GM18502 (cell line): ENCODE measurements around the gene OR2AT4.
"Not testable (repeated sequence)": the region's sequence is repeated elsewhere in the genome, so short reads cannot be mapped to it uniquely, and the experiment has no call there.

Source experiments
- ATAC-seq: cut with Tn5 transposase; IDR thresholded peaks from one replicate; pipeline ENCODE4 v1.9.1; 2021; ENCODE audit warnings: mild to moderate bottlenecking; ENCODE audit not compliant: unreplicated experiment, poor library complexity

Gene OR2AT4

GRCh38 chr11:75096456-75097172, at the start of gene OR2AT4:
Gene OR2AT4, minus strand, starts transcription at chr11:75096876.
- no peak for ATAC-seq

GRCh38 chr11:75145972-75146519, 49.4 kb upstream of the OR2AT4 start:
- ATAC-seq, result no peak

DNA sequence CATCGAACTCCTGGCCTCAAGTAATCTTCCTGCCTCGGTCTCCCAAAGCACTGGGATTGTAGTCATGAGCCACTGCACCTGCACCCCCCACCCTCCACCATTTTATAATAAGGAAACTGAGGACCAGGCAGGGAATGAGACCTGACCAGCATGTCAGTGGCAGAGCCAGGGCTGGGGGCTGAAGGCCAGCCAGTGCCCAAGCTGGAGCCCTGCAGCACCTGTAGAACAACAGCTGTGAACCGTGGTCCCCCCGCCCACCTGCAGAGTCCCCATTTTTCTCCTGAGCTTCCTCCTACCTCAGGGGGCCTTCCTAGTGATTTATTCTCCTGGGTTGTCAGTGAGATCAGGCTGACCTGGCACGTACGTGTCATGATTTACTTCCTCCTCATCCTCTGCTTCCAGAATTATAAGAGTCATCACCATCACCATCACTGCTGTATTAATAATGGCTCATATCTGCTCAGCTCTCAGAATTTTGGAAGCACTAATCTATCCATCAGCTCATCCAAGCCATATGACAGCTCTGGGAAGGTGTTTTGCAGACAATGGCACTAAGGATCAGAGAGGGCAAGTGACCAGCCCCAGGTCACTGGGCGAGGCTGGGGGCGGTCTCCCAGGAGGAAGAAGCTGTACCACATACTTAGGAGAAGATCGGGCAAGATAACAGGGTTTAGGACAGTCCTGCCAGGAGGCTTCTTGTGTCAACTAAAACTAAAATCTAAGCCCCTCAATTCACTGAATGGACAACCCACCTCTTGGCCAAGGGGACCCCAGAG, 48.7 kb upstream of the OR2AT4 start:
- no peak for ATAC-seq

GRCh38 chr11:75144716-75145014, 48.0 kb upstream of the OR2AT4 start:
- no peak for ATAC-seq

GRCh38 chr11:75143420-75143731, 46.7 kb upstream of the OR2AT4 start:
- ATAC-seq, result no peak

DNA sequence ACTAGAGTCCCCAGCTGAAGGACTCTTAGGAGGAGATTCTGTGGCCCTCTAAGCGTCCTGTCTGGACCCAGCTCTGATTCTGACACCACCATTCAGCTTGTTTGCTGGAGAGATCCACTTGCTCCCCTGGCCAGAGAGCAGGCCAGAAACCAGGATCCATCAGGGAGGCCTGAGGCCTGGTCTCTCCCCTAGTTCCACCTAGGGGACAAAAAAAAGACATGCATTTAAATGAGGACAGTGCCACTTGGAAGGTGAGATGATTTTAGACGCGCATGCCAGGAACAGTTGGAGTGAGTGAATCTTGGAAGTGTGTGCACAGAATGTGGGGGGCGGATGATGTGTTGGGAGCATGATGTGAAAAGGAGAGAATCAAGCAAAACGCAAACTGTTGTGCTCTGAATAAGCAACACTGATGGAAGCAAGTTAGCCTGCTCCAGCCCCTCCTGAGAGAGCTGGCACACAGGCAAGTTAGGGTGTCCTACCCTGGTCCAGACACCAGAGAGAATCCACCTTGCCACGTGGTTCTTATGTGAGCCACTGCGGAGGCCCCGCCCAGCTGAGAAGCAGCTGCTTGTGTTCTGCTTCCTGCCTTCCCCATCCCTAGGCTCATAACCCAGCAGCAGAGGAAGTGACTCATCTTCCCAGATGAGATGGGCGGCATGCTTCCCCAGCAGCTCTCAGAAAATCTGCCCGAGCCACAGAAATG, 46.2 kb upstream of the OR2AT4 start:
- ATAC-seq, result peak; percentile 74

- ATAC-seq, result no peak
Measured at GRCh38 chr11:75141166-75141565, 44.5 kb upstream of the OR2AT4 start.

DNA sequence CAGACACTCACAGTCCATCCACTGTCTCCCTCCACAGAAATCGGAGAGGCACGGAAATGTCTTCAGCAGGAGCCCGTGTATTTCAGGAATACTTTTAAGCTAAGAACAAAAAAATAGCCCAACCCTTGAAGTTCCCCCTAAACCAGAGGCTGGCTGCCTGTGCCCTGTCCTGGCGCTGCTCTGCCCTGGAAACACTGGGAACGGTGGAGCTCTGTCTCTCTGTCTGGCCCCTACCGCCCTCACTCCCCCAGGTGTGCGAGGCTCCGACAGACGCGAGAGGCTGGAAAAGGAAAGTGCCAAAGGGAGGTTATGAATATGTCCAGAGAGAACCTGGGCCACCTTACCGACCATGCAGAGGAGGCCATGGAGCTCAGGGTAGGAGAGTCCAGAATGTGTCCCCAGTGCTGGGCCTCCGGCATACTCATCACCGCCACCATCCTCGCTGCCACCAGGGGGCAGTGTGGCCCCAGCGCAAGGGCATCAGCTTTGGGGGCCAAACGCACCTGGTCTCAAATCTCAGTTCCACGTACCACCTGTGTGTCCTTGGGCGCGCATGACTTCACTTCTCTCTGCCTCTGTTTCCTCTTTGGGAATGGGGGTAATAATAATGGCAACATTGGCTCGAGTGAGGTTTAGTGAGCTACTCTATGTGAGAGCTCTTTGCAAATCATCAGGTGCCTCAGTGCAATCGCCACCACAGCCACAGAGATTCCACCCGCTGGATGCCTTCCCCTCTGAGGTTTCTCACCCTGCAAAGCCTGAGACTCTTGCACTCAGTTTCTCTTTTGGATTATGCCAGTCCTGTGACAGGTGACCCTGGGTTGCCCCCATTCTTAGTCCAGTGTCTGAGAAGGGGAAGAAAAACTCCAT, 43.8 kb upstream of the OR2AT4 start:
- peak; percentile 63 for ATAC-seq

DNA sequence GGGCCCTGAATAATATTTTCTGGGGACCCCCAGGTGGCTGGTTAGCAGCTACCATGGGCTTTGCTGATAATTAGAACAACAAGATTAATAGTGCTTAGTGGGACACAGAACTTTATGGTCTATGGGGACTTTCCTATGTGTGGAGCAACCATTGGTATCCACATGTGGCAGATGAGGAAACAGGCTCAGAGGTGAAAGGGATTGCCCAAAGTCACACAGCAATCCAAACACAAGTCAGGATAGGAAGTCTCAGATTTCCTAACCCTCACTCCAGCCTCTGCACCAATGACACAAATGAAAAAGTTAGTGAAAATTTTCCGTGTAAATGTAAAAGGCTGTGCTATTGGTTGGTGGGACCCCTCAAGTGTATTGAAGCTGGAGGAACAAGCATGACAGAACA, 39.0 kb upstream of the OR2AT4 start:
- ATAC-seq, result no peak

DNA sequence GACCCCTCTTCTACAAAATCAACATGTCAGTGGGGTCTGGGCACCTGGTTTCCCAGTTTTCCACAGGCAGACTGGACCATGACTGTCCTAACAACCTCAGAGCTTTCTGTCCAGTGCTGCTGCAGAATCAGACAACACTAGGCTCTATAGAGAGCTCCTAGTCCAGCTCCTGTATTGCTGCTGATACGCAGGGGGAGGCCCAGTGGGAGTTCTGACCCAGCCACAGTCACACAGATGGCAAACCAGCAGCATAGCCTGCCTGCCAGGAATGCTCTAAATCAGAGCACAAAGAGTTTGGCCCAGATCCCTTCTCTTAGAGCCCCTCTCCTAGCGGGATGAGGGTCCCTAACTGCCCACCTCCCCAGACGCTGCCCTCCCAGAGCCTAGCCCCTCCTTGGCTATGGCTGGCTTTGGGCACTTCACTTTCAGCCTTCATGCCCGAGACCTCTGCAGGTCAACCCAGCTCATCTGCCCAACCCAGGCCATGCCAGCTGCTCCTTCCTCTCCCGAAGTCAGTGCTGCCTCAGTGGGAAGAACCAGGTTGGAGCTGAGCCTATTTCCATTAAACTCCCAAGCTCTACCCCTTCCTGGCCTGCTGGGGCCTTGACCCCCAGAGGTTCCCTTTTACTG, 38.5 kb upstream of the OR2AT4 start:
- no peak for ATAC-seq

- no peak for ATAC-seq
Measured at GRCh38 chr11:75133976-75134375, 37.3 kb upstream of the OR2AT4 start.

DNA sequence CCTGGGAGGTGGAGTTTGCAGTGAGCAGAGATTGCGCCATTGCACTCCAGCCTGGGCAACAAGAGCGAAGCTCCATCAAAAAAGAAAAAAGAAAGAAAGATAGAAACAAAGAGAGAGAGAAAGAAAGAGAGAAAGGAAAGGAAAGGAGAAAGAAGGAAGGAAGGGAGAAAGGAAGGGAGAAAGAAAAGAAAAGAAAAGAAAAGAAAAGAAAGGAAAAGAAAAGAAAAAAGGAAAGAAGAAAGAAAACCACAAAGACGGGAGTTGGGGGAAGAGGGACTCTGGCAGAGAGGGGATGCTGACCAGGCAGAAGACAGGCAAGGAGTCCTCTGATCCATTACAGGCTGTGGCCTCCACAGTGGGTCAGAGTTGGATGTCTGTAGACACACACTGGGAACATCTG, 35.4 kb upstream of the OR2AT4 start:
- no peak for ATAC-seq

GRCh38 chr11:75126564-75126963, 29.9 kb upstream of the OR2AT4 start:
- ATAC-seq, result no peak

DNA sequence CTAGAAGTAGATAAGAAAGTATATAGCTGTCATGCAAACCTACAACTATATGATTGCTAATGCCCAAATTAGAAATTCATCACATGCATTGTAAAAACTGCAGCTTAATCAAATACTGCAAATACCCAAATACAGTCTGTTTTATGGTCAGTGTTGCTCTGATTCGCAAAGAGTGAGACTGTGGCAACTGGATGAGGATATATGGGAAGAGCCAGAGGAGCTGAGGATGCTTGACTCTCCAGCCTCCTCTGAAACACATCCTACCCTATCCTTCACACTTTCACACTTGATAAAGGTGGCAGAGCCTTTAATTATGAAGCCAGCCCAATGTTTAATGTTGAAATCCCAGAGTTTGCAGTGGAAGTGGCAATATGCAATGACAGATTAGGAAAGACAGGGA, 21.9 kb upstream of the OR2AT4 start:
- no peak for ATAC-seq

- ATAC-seq, result no peak
Measured at GRCh38 chr11:75114465-75114864, 17.8 kb upstream of the OR2AT4 start.

DNA sequence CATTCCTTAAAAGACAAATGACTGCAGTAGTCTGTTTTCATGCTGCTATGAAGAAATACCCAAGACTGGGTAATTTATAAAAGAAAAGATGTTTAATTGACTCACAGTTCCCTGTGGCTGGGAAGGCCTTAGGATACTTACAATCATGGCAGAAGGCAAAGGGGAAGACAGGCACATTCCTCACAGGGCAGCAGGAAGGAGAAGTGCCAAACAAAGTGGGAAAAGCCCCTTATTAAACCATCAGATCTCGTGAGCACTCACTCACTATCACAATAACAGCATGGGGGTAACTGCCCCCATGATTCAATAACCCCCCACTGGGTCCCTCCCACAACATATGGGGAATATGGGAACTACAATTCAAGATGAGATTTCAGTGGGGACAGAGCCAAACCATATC, 16.4 kb upstream of the OR2AT4 start:
- ATAC-seq, result no peak

- no peak for ATAC-seq
Measured at GRCh38 chr11:75112200-75112599, 15.5 kb upstream of the OR2AT4 start.

- ATAC-seq, result no peak
Measured at GRCh38 chr11:75107187-75107586, 10.5 kb upstream of the OR2AT4 start.

GRCh38 chr11:75105967-75106681, 9.4 kb upstream of the OR2AT4 start:
- ATAC-seq, result not testable (repeated sequence)
